Gastroesophageal sphincter (tissue), 3 donors: ENCODE results near the gene AMPD2.

Experiments used
- CTCF ChIP-seq, 4 experiments: fragments of 200-600 bp in 2 of 4; fragments of 450-650 bp in 2 of 4; sonication (generic) in 1 of 4; IDR thresholded peaks; one replicate each; pipeline ENCODE4 v1.5.1; 2017 to 2019; ENCODE audit warnings: antibody characterized with exemption in 4 of 4, mild to moderate bottlenecking in 2 of 4, moderate library complexity in 2 of 4
- EP300 ChIP-seq: sonication (generic); formaldehyde crosslinking; IDR thresholded peaks from one replicate; pipeline ENCODE4 v1.6.1; 2017; ENCODE audit warnings: antibody characterized with exemption, mild to moderate bottlenecking

- TF ChIP-seq CTCF (IDR thresholded peaks at IDR 0.05) (no peak), EP300 (no peak)
These were observed 38.3 kb downstream of the AMPD2 start for GRCh38 chr1:109657970-109658369.
